ENCODE data around the gene SPRN. TPM values are rescaled to one million over a fixed set of nuclear protein-coding genes. Genes with fewer than 3 reads are reported as not detected.
A peak's percentile ranks its signal among the peaks of the same experiment; 100 is the strongest.

SPRN gene
- total and polyA plus RNA-seq, 2 donors (not counting 1 experiment from before 2014, with no cell fraction given) = 0.33 to 1.2 TPM

GRCh38 chr10:133375357-133376115 is 48.9 kb downstream of the SPRN start:
- H3K27ac ChIP-seq (ENCODE audit: insufficient read depth, low read length) = no peak overlapping the region
- no peak for DNase-seq (ENCODE audit: low read depth in 2 of 2)
- H3K27me3 ChIP-seq (ENCODE audit: control insufficient read depth, insufficient read depth, low read length) = no peaks in the 10 kb centered on the region
- H3K9ac ChIP-seq (ENCODE audit: insufficient read depth, low read length) = no peak overlapping the region
- H3K4me2 ChIP-seq (ENCODE audit: extremely low read depth, insufficient read depth, low read length) = no peak overlapping the region
- no peaks in the 10 kb centered on the region for H4K20me1 ChIP-seq (ENCODE audit: control insufficient read depth, extremely low read depth, insufficient read depth, low read length)
- H3K79me2 ChIP-seq (ENCODE audit: control insufficient read depth, insufficient read depth, low read length) = peaks cover 1% of the 10 kb centered on the region
- H3K4me1 ChIP-seq (ENCODE audit: control insufficient read depth, extremely low read depth, insufficient read depth, low read length) = peaks cover 2% of the 10 kb centered on the region
- TF ChIP-seq EZH2 (IDR thresholded peaks at IDR 0.05; ENCODE audit: low read length, missing control alignments) (no peak), CTCF (conservative IDR thresholded peaks at IDR 0.05 in 1 of 2, IDR thresholded peaks at IDR 0.05 in 1 of 2; ENCODE audit: low read depth in 1 of 2, low read length in 2 of 2) (no peak)
- H3K4me3 ChIP-seq (replicated peaks in 1 of 4; ENCODE audit: control extremely low read depth in 1 of 4, insufficient read depth in 1 of 4, low read depth in 3 of 4, low read length in 4 of 4) = no peak overlapping the region
- H2AFZ ChIP-seq (ENCODE audit: low read length) = no peak overlapping the region
- peaks cover 2% of the 10 kb centered on the region for H3K36me3 ChIP-seq (ENCODE audit: control insufficient read depth, insufficient read depth, low read length)
- H3K9me3 ChIP-seq (ENCODE audit: control insufficient read depth, insufficient read depth, low read depth, low read length) = no peaks in the 10 kb centered on the region

DNA sequence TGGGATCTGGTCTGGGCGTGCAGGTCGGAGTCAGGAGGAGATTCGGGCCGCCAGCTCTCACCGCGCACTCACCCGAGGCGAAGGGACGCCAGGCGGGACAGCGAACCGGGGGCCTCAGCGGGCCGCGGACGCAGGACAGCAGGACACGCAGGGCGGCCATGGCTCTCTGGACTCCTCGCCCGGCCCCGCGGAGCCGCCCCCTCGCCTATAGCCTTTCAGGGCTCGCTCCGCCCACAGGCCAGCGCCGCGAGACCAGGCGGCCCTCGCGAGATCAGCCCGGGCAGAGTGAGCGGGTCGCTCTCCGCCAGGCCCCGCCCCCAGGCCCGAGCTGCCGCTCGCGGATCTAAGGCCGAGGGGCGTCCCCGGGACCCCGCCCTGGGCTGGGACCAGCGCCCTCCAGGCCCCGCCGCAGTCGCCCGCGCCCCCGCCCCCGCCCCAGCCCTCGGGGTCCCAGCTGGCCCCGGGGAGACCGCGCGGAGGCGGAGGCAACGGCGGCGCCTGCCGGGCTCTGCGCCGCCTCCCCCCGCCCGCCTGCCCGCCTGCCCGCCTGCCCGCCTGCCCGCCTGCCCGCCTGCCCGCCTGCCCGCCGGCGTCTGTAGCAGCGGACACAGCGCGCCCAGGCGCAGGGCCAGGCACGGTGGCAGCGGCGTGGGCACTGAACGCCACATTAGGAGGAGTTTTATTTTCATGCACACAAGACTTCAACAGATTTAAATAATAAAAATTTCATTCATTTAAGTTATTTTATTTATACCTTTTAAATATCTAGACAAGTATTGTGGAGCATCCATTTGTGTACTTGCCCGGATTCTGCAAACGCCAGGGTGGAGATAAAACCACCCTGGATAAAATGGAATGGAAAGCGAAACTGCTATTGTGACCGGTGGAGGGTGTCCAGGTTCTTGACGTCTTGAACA is 51.0 kb downstream of the SPRN start, which contains the start of gene ECHS1:
Gene ECHS1 (minus strand): TSS at position 181 of the 917 bp plus-strand sequence. CDS start 21 bp downstream, at position 160.
- Histone ChIP-seq H3K9me3 (ENCODE audit: control insufficient read depth, insufficient read depth, low read depth, low read length) (no peaks in the 10 kb centered on the region), H3K4me2 (ENCODE audit: extremely low read depth, insufficient read depth, low read length) (peak within 1 kb of the TSS; percentile 53), H3K4me3 (replicated peaks in 1 of 4; ENCODE audit: control extremely low read depth in 1 of 4, insufficient read depth in 1 of 4, low read depth in 3 of 4, low read length in 4 of 4) (peak within 1 kb of the TSS; percentile 55 to 73 (median 69)), H3K9ac (ENCODE audit: insufficient read depth, low read length) (peak within 1 kb of the TSS; percentile 79), H3K79me2 (ENCODE audit: control insufficient read depth, insufficient read depth, low read length) (peaks cover 1% of the 10 kb centered on the region), H2AFZ (ENCODE audit: low read length) (peak within 1 kb of the TSS; percentile 85), H4K20me1 (ENCODE audit: control insufficient read depth, extremely low read depth, insufficient read depth, low read length) (no peaks in the 10 kb centered on the region), H3K27ac (ENCODE audit: insufficient read depth, low read length) (peak within 1 kb of the TSS; percentile 47), H3K36me3 (ENCODE audit: control insufficient read depth, insufficient read depth, low read length) (peaks cover 11% of the 10 kb centered on the region), H3K4me1 (ENCODE audit: control insufficient read depth, extremely low read depth, insufficient read depth, low read length) (peaks cover 2% of the 10 kb centered on the region), H3K27me3 (ENCODE audit: control insufficient read depth, insufficient read depth, low read length) (no peaks in the 10 kb centered on the region)
- TF ChIP-seq EZH2 (IDR thresholded peaks at IDR 0.05; ENCODE audit: low read length, missing control alignments) (no peak), CTCF (conservative IDR thresholded peaks at IDR 0.05 in 1 of 2, IDR thresholded peaks at IDR 0.05 in 1 of 2; ENCODE audit: low read depth in 1 of 2, low read length in 2 of 2) (no peak)
- DNase-seq (ENCODE audit: low read depth in 2 of 2) = peak; percentile 83 to 88

- no peak for TF ChIP-seq EZH2 (IDR thresholded peaks at IDR 0.05; ENCODE audit: low read length, missing control alignments)
- TF ChIP-seq CTCF (conservative IDR thresholded peaks at IDR 0.05 in 1 of 2, IDR thresholded peaks at IDR 0.05 in 1 of 2; ENCODE audit: low read depth in 1 of 2, low read length in 2 of 2) = no peak
- Histone ChIP-seq H3K9ac (ENCODE audit: insufficient read depth, low read length) (no peak overlapping the region), H3K36me3 (ENCODE audit: control insufficient read depth, insufficient read depth, low read length) (peaks cover 13% of the 10 kb centered on the region), H3K27ac (ENCODE audit: insufficient read depth, low read length) (no peak overlapping the region), H2AFZ (ENCODE audit: low read length) (no peak overlapping the region), H3K79me2 (ENCODE audit: control insufficient read depth, insufficient read depth, low read length) (peaks cover 1% of the 10 kb centered on the region), H4K20me1 (ENCODE audit: control insufficient read depth, extremely low read depth, insufficient read depth, low read length) (no peaks in the 10 kb centered on the region), H3K4me3 (replicated peaks in 1 of 4; ENCODE audit: control extremely low read depth in 1 of 4, insufficient read depth in 1 of 4, low read depth in 3 of 4, low read length in 4 of 4) (peak overlapping the region in 1 of 4 experiments; percentile 72), H3K9me3 (ENCODE audit: control insufficient read depth, insufficient read depth, low read depth, low read length) (no peaks in the 10 kb centered on the region), H3K4me2 (ENCODE audit: extremely low read depth, insufficient read depth, low read length) (peak overlapping the region; percentile 48), H3K4me1 (ENCODE audit: control insufficient read depth, extremely low read depth, insufficient read depth, low read length) (no peaks in the 10 kb centered on the region), H3K27me3 (ENCODE audit: control insufficient read depth, insufficient read depth, low read length) (no peaks in the 10 kb centered on the region)
- no peak for DNase-seq (ENCODE audit: low read depth in 2 of 2)
Measured at GRCh38 chr10:133372507-133372906, 51.9 kb downstream of the SPRN start.
